ENCODE measurements around the gene L3MBTL3.

GRCh38 chr6:130187335-130188206 lies 169.2 kb downstream of the L3MBTL3 start:
- TF ChIP-seq POLR2A (IDR thresholded peaks at IDR 0.05; ENCODE audit: low read length) (no peak), GATA1 (IDR thresholded peaks at IDR 0.05; ENCODE audit: low read depth, low read length) (no peak)
